Measurements from ENCODE around the gene SCFD2. TPM values are rescaled to one million over a fixed set of nuclear protein-coding genes. Genes with fewer than 3 reads are reported as not detected.
"Not testable (repeated sequence)": the region's sequence is repeated elsewhere in the genome, so short reads cannot be mapped to it uniquely, and the experiment has no call there.

The SCFD2 gene
- total and polyA plus RNA-seq, 9 donors = 5.1 to 42.1 (median 13.5) TPM

DNA sequence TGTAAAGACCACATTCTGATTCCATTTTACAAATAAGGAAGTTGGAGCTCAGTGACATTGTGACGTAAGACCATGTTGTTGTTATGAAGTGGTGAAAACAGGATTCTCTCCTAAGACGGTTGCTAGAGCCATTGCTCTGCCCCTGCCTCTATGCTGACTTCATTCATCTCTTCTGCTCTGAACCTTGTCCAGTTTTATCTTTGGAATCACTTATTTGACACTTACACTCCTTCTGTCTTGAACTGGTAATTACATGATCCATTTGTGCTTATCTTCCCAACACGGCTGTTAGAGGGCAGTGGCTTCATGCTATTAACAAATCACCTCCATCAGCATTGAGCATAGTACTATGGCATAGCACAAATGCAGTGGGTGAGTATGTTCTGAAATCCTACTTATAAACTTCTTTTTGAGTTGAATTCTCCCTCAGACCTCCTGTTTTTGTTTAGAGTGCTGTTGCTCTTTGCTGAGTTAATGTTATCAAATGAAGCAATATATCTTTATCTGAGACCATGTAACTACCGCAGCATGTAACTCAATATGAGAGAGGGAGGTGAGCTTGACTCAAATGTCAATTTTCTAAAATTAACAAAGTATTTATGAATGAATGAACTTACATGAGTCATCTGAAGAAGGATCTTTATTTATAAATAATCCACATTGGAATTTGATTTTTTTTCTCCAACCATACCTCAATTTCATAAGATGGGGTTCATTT lies 326.0 kb downstream of the SCFD2 start:
- Histone ChIP-seq H3K27ac (no peak overlapping the region), H3K27me3 (no peaks in the 10 kb centered on the region), H3K36me3 (no peaks in the 10 kb centered on the region), H3K9me3 (no peaks in the 10 kb centered on the region), H3K4me1 (ENCODE audit: insufficient read depth) (no peaks in the 10 kb centered on the region), H3K4me3 (no peak overlapping the region)
- TF ChIP-seq CTCF (IDR thresholded peaks at IDR 0.05) (no peak), EP300 (IDR thresholded peaks at IDR 0.05) (no peak), POLR2A (IDR thresholded peaks at IDR 0.05) (no peak)
- intact Hi-C loops (cut with DNase I) = no loop called here
- no peak for DNase-seq
- WGBS, 3 donors = 86 to 88% (median 87%) methylated on average over 4 of the region's 4 CpGs

GRCh38 chr4:53037892-53038291 lies 328.0 kb downstream of the SCFD2 start:
- TF ChIP-seq POLR2A (IDR thresholded peaks at IDR 0.05) = no peak
- TF ChIP-seq CTCF (IDR thresholded peaks at IDR 0.05) = no peak
- no peak for TF ChIP-seq EP300 (IDR thresholded peaks at IDR 0.05)
- WGBS, 3 donors = 13 to 29% (median 22%) methylated on average over 1 of the region's 1 CpG
- intact Hi-C loops (cut with DNase I) = no loop called here

DNA sequence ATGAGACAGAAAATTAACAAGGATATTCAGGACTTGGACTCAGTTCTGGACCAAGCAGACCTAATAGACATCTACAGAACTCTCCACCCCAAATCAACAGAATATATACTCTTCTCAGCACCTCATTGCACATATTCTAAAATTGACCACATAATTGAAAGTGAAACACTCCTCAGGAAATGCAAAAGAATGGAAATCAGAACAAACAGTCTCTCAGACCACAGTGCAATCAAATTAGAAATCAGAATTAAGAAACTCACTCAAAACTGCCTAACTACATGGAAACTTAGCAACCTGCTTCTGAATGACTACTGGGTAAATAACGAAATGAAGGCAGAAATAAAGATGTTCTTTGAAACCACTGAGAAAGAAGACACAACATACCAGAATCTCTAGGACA lies 333.0 kb downstream of the SCFD2 start:
- H3K36me3 ChIP-seq; H3K27ac ChIP-seq; intact Hi-C loops (cut with DNase I); H3K27me3 ChIP-seq; H3K4me3 ChIP-seq; DNase-seq; H3K9me3 ChIP-seq; H3K4me1 ChIP-seq (ENCODE audit: insufficient read depth): not testable (repeated sequence)
- WGBS, 3 donors = 88 to 93% (median 91%) methylated on average over 1 of the region's 1 CpG

More at GRCh38 chr4:53037892-53038291, 328.0 kb downstream of the SCFD2 start:
- H3K4me3 ChIP-seq = no peak overlapping the region
- no peak overlapping the region for H3K27ac ChIP-seq
- no peaks in the 10 kb centered on the region for H3K36me3 ChIP-seq
- H3K4me1 ChIP-seq (ENCODE audit: insufficient read depth) = no peaks in the 10 kb centered on the region
- no peaks in the 10 kb centered on the region for H3K27me3 ChIP-seq
- no peak for DNase-seq
- no peaks in the 10 kb centered on the region for H3K9me3 ChIP-seq

GRCh38 chr4:53026233-53026632 lies 339.6 kb downstream of the SCFD2 start:
- Histone ChIP-seq H3K9me3 (no peaks in the 10 kb centered on the region), H3K36me3 (no peaks in the 10 kb centered on the region), H3K27me3 (no peaks in the 10 kb centered on the region), H3K4me3 (no peak overlapping the region), H3K27ac (no peak overlapping the region), H3K4me1 (ENCODE audit: insufficient read depth) (peaks cover 5% of the 10 kb centered on the region)
- DNase-seq = no peak
- no peak for TF ChIP-seq POLR2A (IDR thresholded peaks at IDR 0.05)
- no peak for TF ChIP-seq EP300 (IDR thresholded peaks at IDR 0.05)
- no peak for TF ChIP-seq CTCF (IDR thresholded peaks at IDR 0.05)
- 85 to 88% (median 87%) methylated on average over 2 of the region's 2 CpGs for WGBS, 3 donors
- intact Hi-C loops (cut with DNase I) = no loop called here

DNA sequence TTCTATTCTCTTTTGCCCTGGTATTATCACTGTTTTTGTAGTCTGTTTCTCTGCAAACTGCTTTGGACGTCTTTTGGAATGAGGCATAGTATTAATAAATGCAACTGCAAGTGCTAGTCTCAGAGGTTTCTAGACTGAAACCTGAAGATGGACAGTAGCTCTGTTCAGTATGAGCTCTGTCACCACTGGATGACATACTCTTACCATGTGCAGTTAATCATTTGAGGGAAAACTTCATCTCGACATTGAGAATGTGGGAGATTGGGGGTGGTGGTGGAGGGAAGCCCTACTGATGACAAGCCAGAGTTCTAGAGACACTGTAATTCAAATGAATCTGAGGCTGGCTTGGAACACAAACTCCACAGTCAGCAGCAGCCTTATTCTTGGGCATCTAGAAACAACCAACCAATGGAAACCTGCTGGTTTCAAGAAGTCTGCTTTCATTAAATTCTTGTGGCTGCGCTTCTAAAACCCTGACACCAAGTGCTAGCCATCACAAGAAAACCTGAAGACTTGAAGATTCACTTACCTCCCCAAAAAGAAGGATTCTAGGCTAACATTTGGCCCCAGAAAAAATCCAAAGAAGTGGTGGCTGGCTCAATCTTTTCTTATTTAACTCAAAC lies 342.1 kb downstream of the SCFD2 start:
- H3K27ac ChIP-seq = no peak overlapping the region
- H3K4me3 ChIP-seq = no peak overlapping the region
- no peaks in the 10 kb centered on the region for H3K36me3 ChIP-seq
- TF ChIP-seq CTCF (IDR thresholded peaks at IDR 0.05) = no peak
- TF ChIP-seq EP300 (IDR thresholded peaks at IDR 0.05) = no peak
- TF ChIP-seq POLR2A (IDR thresholded peaks at IDR 0.05) = no peak
- no peaks in the 10 kb centered on the region for H3K27me3 ChIP-seq
- no peaks in the 10 kb centered on the region for H3K9me3 ChIP-seq
- no peak for DNase-seq
- H3K4me1 ChIP-seq (ENCODE audit: insufficient read depth) = peaks cover 13% of the 10 kb centered on the region
- intact Hi-C loops (cut with DNase I) = loop anchor here in 1 of 4 donors (5.0 kb wide), 1 partner anchor 474 kb away; no protein-coding TSS in a partner anchor
- WGBS, 3 donors = 82 to 94% (median 88%) methylated on average over 3 of the region's 3 CpGs

Data from ovary (tissue), 9 donors.